K562 (cell line): ENCODE results near the gene IGFALS. TPM values are rescaled to one million over a fixed set of nuclear protein-coding genes. Genes with fewer than 3 reads are reported as not detected.
A peak's percentile ranks its signal among the peaks of the same experiment; 100 is the strongest.

Experiments used
- ATAC-seq: fragments of 200-7000 bp; cut with Tn5 transposase; 3 replicates; pipeline ENCODE4 v1.9.1; 2020; ENCODE audit warnings: moderate library complexity
- BruUV-seq: library from RNA; stranded (reverse); fragments of 400-500 nt; replicated peaks from 2 replicates; lab custom pipeline; 2021; lab: Mats Ljungman, UMichigan
- CTCF ChIA-PET: fragments of 300-600 bp; formaldehyde crosslinking; extraction: SDS; loops from one replicate; lab custom pipeline; 2021; ENCODE audit warnings: low intra/inter-chr PET ratio; lab: Yijun Ruan, JAX
- POLR2A ChIA-PET: fragments of 300-600, 350-650 bp; sonication (Branson Sonifier 250); formaldehyde crosslinking; extraction: SDS; loops from one replicate; lab custom pipeline; 2021; ENCODE audit warnings: antibody characterized with exemption, inconsistent platforms; lab: Yijun Ruan, JAX
- DNase-seq, 4 experiments: peaks; one replicate each; pipeline versions ENCODE4 v3.0.0 to v3.0.0-alpha.2; 2011 to 2018; ENCODE audit warnings: low spot score in 3 of 4, mixed read lengths in 3 of 4; ENCODE audit errors: extremely low read depth in 1 of 4
- FAIRE-seq: peaks from 2 replicates; lab custom pipeline; 2011; peaks lifted over from hg19 to GRCh38; lab: Jason Lieb, UNC
- H2AFZ ChIP-seq: 2 replicates; pipeline ENCODE4 v1.6.0; 2011; ENCODE audit warnings: low read depth, low read length, control low read depth, inconsistent platforms
- H3K27ac ChIP-seq: fragments of 200-600 bp; 3 replicates; pipeline ENCODE4 v1.8.0; 2011; ENCODE audit warnings: low read depth, mild to moderate bottlenecking, control low read depth, inconsistent platforms, low read length, moderate library complexity, mixed read lengths; ENCODE audit errors: extremely low read depth
- H3K27me3 ChIP-seq, 2 experiments: fragments of 300-600 bp in 1 of 2; 2 replicates in 1 of 2; 3 replicates in 1 of 2; pipeline versions ENCODE4 v1.6.0 to v1.8.0; 2011; ENCODE audit warnings: inconsistent platforms in 2 of 2, low read length in 2 of 2, mild to moderate bottlenecking in 1 of 2, mixed read lengths in 1 of 2, moderate library complexity in 1 of 2; ENCODE audit not compliant: control insufficient read depth in 2 of 2, insufficient read depth in 2 of 2
- H3K36me3 ChIP-seq: fragments of 300-600 bp; 3 replicates; pipeline ENCODE4 v1.8.0; 2011; ENCODE audit warnings: mild to moderate bottlenecking, low read length, inconsistent platforms; ENCODE audit not compliant: control insufficient read depth, insufficient read depth
- H3K4me1 ChIP-seq, 2 experiments: fragments of 200-600 bp in 1 of 2; replicated peaks in 1 of 2; 2 replicates in 1 of 2; 3 replicates in 1 of 2; pipeline versions ENCODE4 v1.5.1 to v1.8.0; 2011; ENCODE audit warnings: inconsistent platforms in 2 of 2, low read length in 2 of 2, mild to moderate bottlenecking in 1 of 2, mixed read lengths in 1 of 2, moderate library complexity in 1 of 2; ENCODE audit not compliant: control insufficient read depth in 2 of 2, insufficient read depth in 2 of 2
- H3K4me2 ChIP-seq: 2 replicates; pipeline ENCODE4 v1.6.1; 2011; ENCODE audit warnings: low read length, control low read depth, inconsistent platforms, mixed read lengths; ENCODE audit not compliant: insufficient read depth
- H3K4me3 ChIP-seq: fragments of 200-600 bp; sonication (generic), shearing (Covaris generic); 2 replicates; pipeline ENCODE4 v1.5.1; 2016; ENCODE audit warnings: control low read depth, inconsistent platforms
- H3K79me2 ChIP-seq: fragments of 200-600 bp; 3 replicates; pipeline ENCODE4 v1.8.0; 2011; ENCODE audit warnings: low read length, inconsistent platforms; ENCODE audit not compliant: control insufficient read depth, insufficient read depth
- H3K9ac ChIP-seq, 2 experiments: 2 replicates each; pipeline versions ENCODE4 v1.6.0 to v1.6.1; 2011; ENCODE audit warnings: low read depth in 2 of 2, low read length in 2 of 2, control low read depth in 1 of 2, inconsistent platforms in 1 of 2, mild to moderate bottlenecking in 1 of 2, mixed read lengths in 1 of 2; ENCODE audit not compliant: insufficient read depth in 1 of 2
- H3K9me1 ChIP-seq: one replicate; pipeline ENCODE4 v1.6.0; 2011; ENCODE audit warnings: inconsistent platforms, mild to moderate bottlenecking, low read length, moderate library complexity; ENCODE audit not compliant: control insufficient read depth, insufficient read depth
- H3K9me3 ChIP-seq: replicated peaks from 2 replicates; pipeline ENCODE4 v1.5.1; 2011; ENCODE audit warnings: low read depth, low read length, inconsistent platforms; ENCODE audit not compliant: control insufficient read depth, insufficient read depth
- H4K20me1 ChIP-seq: replicated peaks from 2 replicates; pipeline ENCODE4 v1.6.1; 2011; ENCODE audit warnings: low read length, inconsistent platforms, mixed read lengths; ENCODE audit not compliant: control insufficient read depth, insufficient read depth
- DDX20 ChIP-seq: fragments of 450-650 bp; IDR thresholded peaks from 2 replicates; pipeline ENCODE4 v1.6.1; 2016; ENCODE audit warnings: missing genetic modification characterization, low read depth, mild to moderate bottlenecking, missing compliant biosample characterization, moderate library complexity
- GTF2E2 ChIP-seq: fragments of 200-800 bp; sonication (Bioruptor generic); IDR thresholded peaks from 2 replicates; pipeline ENCODE4 v1.6.1; 2016; ENCODE audit warnings: missing genetic modification characterization, missing compliant biosample characterization
- HNRNPL ChIP-seq: fragments of 200-400 bp; formaldehyde crosslinking; IDR thresholded peaks from 2 replicates; pipeline ENCODE4 v1.6.1; 2017; ENCODE audit warnings: low read depth, mild to moderate bottlenecking, low read length
- POLR2A ChIP-seq: fragments of 450-650 bp; conservative IDR thresholded peaks from 2 replicates; pipeline ENCODE4 v1.6.1; 2016
- RBM22 ChIP-seq: fragments of 200-400 bp; formaldehyde crosslinking; IDR thresholded peaks from 2 replicates; pipeline ENCODE4 v1.6.1; 2018; ENCODE audit warnings: low read length, low read depth; ENCODE audit not compliant: poor library complexity, severe bottlenecking
- SMAD3 ChIP-seq: fragments of 450-650 bp; formaldehyde crosslinking; conservative IDR thresholded peaks from 2 replicates; pipeline ENCODE4 v1.4.0; 2020; ENCODE audit warnings: mild to moderate bottlenecking
- SUPT5H ChIP-seq: fragments of 450-650 bp; IDR thresholded peaks from 2 replicates; pipeline ENCODE4 v1.6.1; 2016
- ZBTB33 ChIP-seq: sonication (generic); formaldehyde crosslinking; IDR thresholded peaks from 2 replicates; pipeline ENCODE4 v1.8.1; 2023; ENCODE audit warnings: mild to moderate bottlenecking, missing genetic modification reagents
- ZFX ChIP-seq: sonication (generic); formaldehyde crosslinking; IDR thresholded peaks from 2 replicates; pipeline ENCODE4 v1.8.0; 2022; ENCODE audit warnings: mild to moderate bottlenecking, missing genetic modification reagents, moderate library complexity
- WGBS: fragments of 100-300 bp; shearing (Covaris generic); methylation state at CpG from one replicate; pipeline ENCODE4 v1.1.6; 2016; ENCODE audit warnings: low coverage, mixed read lengths; ENCODE audit not compliant: insufficient coverage; ENCODE audit errors: missing lambda C conversion rate; 5-methylcytosine and 5-hydroxymethylcytosine counted together
- in situ Hi-C: fragments of 300-500 bp; cut with MboI; formaldehyde crosslinking; loops from 4 replicates; pipeline ENCODE4 v1.15.0; 2018; ENCODE audit warnings: inconsistent platforms, mixed read lengths
- intact Hi-C: fragments of 100-400 bp; cut with micrococcal nuclease; formaldehyde crosslinking; loops from 2 replicates; pipeline ENCODE4 v1.14.2; 2022
- polyA plus RNA-seq, 8 experiments: library from polyadenylated mRNA; depleted of rRNA in 4 of 8; stranded (reverse) in 5 of 8; unstranded in 3 of 8; fragments of >200 nt; fragmentation: Nextera tagmentation in 2 of 8; fragmentation: Illumina TruSeq in 1 of 8; extraction: Ambion mirVana in 2 of 8; extraction: Trizol in 1 of 8; gene quantifications; 2 replicates each; pipeline versions ENCODE4 v1.2.1 to v1.2.3, GENCODE V29; 2011 to 2014; ENCODE audit warnings: inconsistent platforms in 1 of 8, missing spikeins in 1 of 8
- total RNA-seq, 7 experiments: library from RNA; depleted of rRNA in 6 of 7; stranded (reverse); fragments of >200 nt in 6 of 7; fragmentation: Illumina TruSeq in 2 of 7; extraction: Trizol in 2 of 7; gene quantifications; 2 replicates each; pipeline versions ENCODE4 v1.2.1 to v1.2.3, GENCODE V29; 2011 to 2021; ENCODE audit warnings: low replicate concordance in 1 of 7

Gene IGFALS
- total and polyA plus RNA-seq, 9 of the 15 experiments (the other 6 are each of a cell fraction or from before 2014, with no cell fraction given), result not detected

DNA sequence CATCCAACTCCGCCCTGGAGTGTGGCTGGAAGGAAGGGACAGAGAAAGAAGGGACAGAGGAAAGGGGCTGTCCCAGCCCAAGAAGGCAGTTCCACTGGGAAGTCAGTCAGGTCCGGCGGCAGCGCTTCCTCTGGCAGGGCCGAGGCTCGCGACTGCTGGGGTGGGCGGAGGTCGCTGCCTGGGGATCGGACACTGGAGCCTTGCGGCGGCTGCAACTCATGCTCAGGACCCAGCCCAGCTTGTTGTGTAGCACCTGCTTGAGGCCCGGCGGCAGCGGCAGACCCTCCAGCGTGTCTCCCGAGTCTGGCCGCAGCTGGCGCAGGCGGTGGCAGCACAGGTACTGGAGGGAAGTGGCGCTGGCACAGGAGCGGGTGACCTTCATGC, 16.5 kb downstream of the IGFALS start:
- FAIRE-seq (no peak), ATAC-seq (no peak)
- CTCF ChIA-PET, result no interaction called here

More for the DNA sequence above, 16.5 kb downstream of the IGFALS start:
- in situ Hi-C loops (no loop called here), intact Hi-C loops (no loop called here)
- H3K9ac ChIP-seq, result peak overlapping the region in 1 of 2 experiments; percentile 30; a peak in 1 of 4 replicates
- 89% methylated on average over 13 of the region's 22 CpGs for WGBS
- peaks cover 56% of the 10 kb centered on the region; the same call in 2 of the 3 replicates for H3K36me3 ChIP-seq
- no peaks in the 10 kb centered on the region for H3K9me3 ChIP-seq
- no TSS peak for BruUV-seq
- no peak overlapping the region for H2AFZ ChIP-seq
- peaks cover 2% of the 10 kb centered on the region for H3K9me1 ChIP-seq
- H3K27ac ChIP-seq, result no peak overlapping the region
- peak; percentile 91 for TF ChIP-seq ZBTB33 (CRISPR knock-in tag)
- no peak for TF ChIP-seq GTF2E2 (tag)
- TF ChIP-seq SUPT5H, result peak; percentile 8; the same call in 1 of the 2 replicates
- TF ChIP-seq HNRNPL, result 0 out of 2 replicates have a peak, but pooled peaks have one; percentile 15
- no peak for TF ChIP-seq SMAD3
- peak; percentile 26; the same call in 1 of the 2 replicates for TF ChIP-seq POLR2A
- TF ChIP-seq DDX20 (tag), result no peak
- TF ChIP-seq ZFX, result peak; percentile 36
- peak; percentile 68 for TF ChIP-seq RBM22
- H3K4me2 ChIP-seq, result no peak overlapping the region
- H3K79me2 ChIP-seq, result peaks cover 37% of the 10 kb centered on the region
- H4K20me1 ChIP-seq, result peaks cover 5% of the 10 kb centered on the region; the same call in 1 of the 2 replicates
- peaks cover 12 to 94% of the 10 kb centered on the region in 2 experiments; a peak in 4 of 5 replicates for H3K4me1 ChIP-seq
- no peak overlapping the region for H3K4me3 ChIP-seq
- POLR2A ChIA-PET, result interaction anchor here (0.5 to 1.4 kb wide), 6 partner anchors 15 to 475 kb away, joined by 3 to 5 read pairs (median 3); partner anchors contain the start of gene ECI1
- DNase-seq, result no peak
- no peaks in the 10 kb centered on the region for H3K27me3 ChIP-seq
